Measurements from ENCODE around the gene DRC7. TPM values are rescaled to one million over a fixed set of nuclear protein-coding genes. Genes with fewer than 3 reads are reported as not detected.

Gene DRC7
- total RNA-seq, 1 experiment from 2014 or later, result not detected

DNA sequence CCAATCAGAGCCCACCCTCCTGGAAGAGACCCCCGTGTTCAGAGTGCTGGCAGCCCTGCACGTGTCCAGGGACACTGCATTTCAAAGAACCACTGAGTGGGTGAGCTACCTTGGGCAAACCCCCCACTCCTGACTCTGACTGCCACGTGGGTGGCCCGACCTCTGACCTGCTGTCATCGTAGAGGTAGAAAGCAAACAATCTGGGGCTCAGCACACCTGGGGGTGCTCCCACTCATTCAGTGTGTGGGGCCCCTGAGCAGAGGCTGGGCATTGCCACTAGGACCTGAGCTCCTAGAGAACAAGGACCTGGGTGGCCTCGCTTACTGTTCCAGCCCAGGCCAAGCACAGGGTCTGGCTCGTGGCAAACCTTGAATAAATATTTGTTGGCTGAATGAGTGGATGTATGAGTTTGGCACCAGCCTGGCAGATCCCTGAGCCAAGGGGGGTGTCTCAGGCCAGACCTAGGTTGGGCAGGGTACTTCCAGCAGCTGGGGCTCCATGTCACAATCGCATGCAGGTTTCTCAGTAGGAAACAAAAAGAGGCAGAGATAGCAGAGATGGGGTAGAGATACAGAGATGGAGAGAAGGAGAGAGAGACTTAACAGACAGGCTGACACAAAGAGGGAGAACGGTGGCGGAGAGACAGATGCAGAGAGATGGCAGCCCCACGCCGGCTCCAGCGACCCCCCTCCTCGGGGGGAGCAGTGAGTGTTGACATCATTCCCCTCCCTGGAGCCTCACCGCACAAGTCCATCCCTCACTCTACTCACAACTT, 5.4 kb upstream of the DRC7 start:
- H3K36me3 Mint-ChIP-seq, result no peaks in the 10 kb centered on the region
- H3K4me1 Mint-ChIP-seq, result peaks cover 11% of the 10 kb centered on the region
- no peak overlapping the region for H3K27ac Mint-ChIP-seq
- no peak for TF ChIP-seq EMX1 (CRISPR knock-in tag; IDR thresholded peaks at IDR 0.05)
- TF ChIP-seq, protein P1, sequence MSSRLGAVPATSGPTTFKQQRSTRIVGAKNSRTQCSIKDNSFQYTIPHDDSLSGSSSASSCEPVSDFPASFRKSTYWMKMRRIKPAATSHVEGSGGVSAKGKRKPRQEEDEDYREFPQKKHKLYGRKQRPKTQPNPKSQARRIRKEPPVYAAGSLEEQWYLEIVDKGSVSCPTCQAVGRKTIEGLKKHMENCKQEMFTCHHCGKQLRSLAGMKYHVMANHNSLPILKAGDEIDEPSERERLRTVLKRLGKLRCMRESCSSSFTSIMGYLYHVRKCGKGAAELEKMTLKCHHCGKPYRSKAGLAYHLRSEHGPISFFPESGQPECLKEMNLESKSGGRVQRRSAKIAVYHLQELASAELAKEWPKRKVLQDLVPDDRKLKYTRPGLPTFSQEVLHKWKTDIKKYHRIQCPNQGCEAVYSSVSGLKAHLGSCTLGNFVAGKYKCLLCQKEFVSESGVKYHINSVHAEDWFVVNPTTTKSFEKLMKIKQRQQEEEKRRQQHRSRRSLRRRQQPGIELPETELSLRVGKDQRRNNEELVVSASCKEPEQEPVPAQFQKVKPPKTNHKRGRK (CRISPR knock-in tag; IDR thresholded peaks at IDR 0.05; ENCODE audit: borderline replicate concordance), result no peak
- TF ChIP-seq, protein P2, sequence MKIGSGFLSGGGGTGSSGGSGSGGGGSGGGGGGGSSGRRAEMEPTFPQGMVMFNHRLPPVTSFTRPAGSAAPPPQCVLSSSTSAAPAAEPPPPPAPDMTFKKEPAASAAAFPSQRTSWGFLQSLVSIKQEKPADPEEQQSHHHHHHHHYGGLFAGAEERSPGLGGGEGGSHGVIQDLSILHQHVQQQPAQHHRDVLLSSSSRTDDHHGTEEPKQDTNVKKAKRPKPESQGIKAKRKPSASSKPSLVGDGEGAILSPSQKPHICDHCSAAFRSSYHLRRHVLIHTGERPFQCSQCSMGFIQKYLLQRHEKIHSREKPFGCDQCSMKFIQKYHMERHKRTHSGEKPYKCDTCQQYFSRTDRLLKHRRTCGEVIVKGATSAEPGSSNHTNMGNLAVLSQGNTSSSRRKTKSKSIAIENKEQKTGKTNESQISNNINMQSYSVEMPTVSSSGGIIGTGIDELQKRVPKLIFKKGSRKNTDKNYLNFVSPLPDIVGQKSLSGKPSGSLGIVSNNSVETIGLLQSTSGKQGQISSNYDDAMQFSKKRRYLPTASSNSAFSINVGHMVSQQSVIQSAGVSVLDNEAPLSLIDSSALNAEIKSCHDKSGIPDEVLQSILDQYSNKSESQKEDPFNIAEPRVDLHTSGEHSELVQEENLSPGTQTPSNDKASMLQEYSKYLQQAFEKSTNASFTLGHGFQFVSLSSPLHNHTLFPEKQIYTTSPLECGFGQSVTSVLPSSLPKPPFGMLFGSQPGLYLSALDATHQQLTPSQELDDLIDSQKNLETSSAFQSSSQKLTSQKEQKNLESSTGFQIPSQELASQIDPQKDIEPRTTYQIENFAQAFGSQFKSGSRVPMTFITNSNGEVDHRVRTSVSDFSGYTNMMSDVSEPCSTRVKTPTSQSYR (CRISPR knock-in tag; IDR thresholded peaks at IDR 0.05), result no peak
- TF ChIP-seq CBFB (CRISPR knock-in tag; IDR thresholded peaks at IDR 0.05; ENCODE audit: low read depth), result no peak
- no peak for TF ChIP-seq CREM (CRISPR knock-in tag; IDR thresholded peaks at IDR 0.05)
- TF ChIP-seq, protein P3, sequence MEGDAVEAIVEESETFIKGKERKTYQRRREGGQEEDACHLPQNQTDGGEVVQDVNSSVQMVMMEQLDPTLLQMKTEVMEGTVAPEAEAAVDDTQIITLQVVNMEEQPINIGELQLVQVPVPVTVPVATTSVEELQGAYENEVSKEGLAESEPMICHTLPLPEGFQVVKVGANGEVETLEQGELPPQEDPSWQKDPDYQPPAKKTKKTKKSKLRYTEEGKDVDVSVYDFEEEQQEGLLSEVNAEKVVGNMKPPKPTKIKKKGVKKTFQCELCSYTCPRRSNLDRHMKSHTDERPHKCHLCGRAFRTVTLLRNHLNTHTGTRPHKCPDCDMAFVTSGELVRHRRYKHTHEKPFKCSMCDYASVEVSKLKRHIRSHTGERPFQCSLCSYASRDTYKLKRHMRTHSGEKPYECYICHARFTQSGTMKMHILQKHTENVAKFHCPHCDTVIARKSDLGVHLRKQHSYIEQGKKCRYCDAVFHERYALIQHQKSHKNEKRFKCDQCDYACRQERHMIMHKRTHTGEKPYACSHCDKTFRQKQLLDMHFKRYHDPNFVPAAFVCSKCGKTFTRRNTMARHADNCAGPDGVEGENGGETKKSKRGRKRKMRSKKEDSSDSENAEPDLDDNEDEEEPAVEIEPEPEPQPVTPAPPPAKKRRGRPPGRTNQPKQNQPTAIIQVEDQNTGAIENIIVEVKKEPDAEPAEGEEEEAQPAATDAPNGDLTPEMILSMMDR (IDR thresholded peaks at IDR 0.05), result no peak
- TF ChIP-seq JUN (CRISPR knock-in tag; IDR thresholded peaks at IDR 0.05), result no peak
- TF ChIP-seq TEAD4 (CRISPR knock-in tag; IDR thresholded peaks at IDR 0.05), result no peak
- TF ChIP-seq, protein P4, sequence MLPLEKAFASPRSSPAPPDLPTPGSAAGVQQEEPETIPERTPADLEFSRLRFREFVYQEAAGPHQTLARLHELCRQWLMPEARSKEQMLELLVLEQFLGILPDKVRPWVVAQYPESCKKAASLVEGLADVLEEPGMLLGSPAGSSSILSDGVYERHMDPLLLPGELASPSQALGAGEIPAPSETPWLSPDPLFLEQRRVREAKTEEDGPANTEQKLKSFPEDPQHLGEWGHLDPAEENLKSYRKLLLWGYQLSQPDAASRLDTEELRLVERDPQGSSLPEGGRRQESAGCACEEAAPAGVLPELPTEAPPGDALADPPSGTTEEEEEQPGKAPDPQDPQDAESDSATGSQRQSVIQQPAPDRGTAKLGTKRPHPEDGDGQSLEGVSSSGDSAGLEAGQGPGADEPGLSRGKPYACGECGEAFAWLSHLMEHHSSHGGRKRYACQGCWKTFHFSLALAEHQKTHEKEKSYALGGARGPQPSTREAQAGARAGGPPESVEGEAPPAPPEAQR (CRISPR knock-in tag; IDR thresholded peaks at IDR 0.05), result no peak
- no peak for TF ChIP-seq SMAD3 (CRISPR knock-in tag; IDR thresholded peaks at IDR 0.05; ENCODE audit: borderline replicate concordance)
- TF ChIP-seq, protein P5, sequence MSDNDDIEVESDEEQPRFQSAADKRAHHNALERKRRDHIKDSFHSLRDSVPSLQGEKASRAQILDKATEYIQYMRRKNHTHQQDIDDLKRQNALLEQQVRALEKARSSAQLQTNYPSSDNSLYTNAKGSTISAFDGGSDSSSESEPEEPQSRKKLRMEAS (CRISPR knock-in tag; IDR thresholded peaks at IDR 0.05), result no peak
- no peak for TF ChIP-seq KAT7 (CRISPR knock-in tag; IDR thresholded peaks at IDR 0.05; ENCODE audit: borderline replicate concordance)
- TF ChIP-seq GTF2I (CRISPR knock-in tag; conservative IDR thresholded peaks at IDR 0.05), result no peak
- ATAC-seq (no peak), DNase-seq (ENCODE audit: low spot score) (no peak)
- ChIA-PET CTCF (interaction anchor here (1.4 to 2.5 kb wide), 2 partner anchors 22 to 48 kb away, joined by 3 to 8 read pairs; no protein-coding TSS in a partner anchor), POLR2A (no interaction called here)
- no peak overlapping the region for H3K4me3 Mint-ChIP-seq
- no peaks in the 10 kb centered on the region for H3K9me3 Mint-ChIP-seq
- no peaks in the 10 kb centered on the region; the same call in 1 of the 2 replicates for H3K27me3 Mint-ChIP-seq (ENCODE audit: low read depth)

DNA sequence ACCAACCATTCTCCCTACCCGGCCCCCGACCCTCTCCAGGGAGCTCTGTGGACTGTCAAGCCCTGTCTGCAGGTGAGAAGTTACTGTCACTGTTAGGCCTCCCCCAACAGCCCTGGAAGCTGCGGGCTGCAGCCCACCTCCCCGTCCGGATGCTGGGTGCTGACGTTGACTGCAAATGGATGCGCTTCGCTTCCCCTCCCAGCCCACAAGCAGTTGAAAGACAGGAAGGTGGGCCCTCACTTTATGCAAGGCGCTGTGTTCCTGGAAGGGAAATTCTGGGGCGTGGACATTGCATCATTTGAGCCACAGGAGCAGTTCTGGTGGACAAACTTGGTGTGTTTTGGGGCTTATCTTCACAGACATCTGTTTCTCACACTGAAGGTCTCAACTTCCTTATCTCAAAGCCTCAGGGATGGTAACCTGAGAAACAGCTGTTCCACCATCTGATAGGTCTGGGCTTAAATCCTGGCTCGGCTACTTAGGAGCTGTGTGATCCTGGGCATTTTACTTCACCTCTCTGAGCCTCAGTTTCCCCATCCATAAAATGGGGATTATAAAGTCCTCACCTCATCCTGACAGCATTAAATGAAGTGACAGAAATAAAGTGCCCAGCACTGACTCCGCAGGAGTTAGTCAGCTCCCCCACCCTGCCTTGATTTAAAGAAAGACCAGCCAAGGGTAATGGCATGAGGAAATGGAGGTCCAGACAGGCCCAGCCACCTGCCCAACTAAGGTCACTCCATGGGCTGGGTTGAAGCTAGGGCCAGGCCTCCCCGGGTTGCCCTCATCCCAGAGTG, 4.6 kb upstream of the DRC7 start:
- ChIA-PET POLR2A (interaction anchor here (0.6 kb wide), 1 partner anchor 137 kb away, joined by 3 read pairs; no protein-coding TSS in a partner anchor), CTCF (interaction anchor here (0.9 to 2.5 kb wide), 3 partner anchors 22 to 47 kb away, joined by 3 to 8 read pairs (median 3); no protein-coding TSS in a partner anchor)
- no peak for DNase-seq (ENCODE audit: low spot score)
- no peaks in the 10 kb centered on the region; the same call in 1 of the 2 replicates for H3K27me3 Mint-ChIP-seq (ENCODE audit: low read depth)
- H3K36me3 Mint-ChIP-seq, result no peaks in the 10 kb centered on the region
- H3K27ac Mint-ChIP-seq, result no peak overlapping the region
- no peak for ATAC-seq
- H3K4me3 Mint-ChIP-seq, result no peak overlapping the region
- H3K9me3 Mint-ChIP-seq, result no peaks in the 10 kb centered on the region
- H3K4me1 Mint-ChIP-seq, result peaks cover 15% of the 10 kb centered on the region
- TF ChIP-seq, protein P6, sequence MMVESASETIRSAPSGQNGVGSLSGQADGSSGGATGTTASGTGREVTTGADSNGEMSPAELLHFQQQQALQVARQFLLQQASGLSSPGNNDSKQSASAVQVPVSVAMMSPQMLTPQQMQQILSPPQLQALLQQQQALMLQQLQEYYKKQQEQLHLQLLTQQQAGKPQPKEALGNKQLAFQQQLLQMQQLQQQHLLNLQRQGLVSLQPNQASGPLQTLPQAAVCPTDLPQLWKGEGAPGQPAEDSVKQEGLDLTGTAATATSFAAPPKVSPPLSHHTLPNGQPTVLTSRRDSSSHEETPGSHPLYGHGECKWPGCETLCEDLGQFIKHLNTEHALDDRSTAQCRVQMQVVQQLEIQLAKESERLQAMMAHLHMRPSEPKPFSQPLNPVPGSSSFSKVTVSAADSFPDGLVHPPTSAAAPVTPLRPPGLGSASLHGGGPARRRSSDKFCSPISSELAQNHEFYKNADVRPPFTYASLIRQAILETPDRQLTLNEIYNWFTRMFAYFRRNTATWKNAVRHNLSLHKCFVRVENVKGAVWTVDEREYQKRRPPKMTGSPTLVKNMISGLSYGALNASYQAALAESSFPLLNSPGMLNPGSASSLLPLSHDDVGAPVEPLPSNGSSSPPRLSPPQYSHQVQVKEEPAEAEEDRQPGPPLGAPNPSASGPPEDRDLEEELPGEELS (CRISPR knock-in tag; IDR thresholded peaks at IDR 0.05), result no peak
- TF ChIP-seq, protein P5 (CRISPR knock-in tag; IDR thresholded peaks at IDR 0.05), result no peak
- no peak for TF ChIP-seq PRRX2 (CRISPR knock-in tag; IDR thresholded peaks at IDR 0.05)
- TF ChIP-seq, protein P7, sequence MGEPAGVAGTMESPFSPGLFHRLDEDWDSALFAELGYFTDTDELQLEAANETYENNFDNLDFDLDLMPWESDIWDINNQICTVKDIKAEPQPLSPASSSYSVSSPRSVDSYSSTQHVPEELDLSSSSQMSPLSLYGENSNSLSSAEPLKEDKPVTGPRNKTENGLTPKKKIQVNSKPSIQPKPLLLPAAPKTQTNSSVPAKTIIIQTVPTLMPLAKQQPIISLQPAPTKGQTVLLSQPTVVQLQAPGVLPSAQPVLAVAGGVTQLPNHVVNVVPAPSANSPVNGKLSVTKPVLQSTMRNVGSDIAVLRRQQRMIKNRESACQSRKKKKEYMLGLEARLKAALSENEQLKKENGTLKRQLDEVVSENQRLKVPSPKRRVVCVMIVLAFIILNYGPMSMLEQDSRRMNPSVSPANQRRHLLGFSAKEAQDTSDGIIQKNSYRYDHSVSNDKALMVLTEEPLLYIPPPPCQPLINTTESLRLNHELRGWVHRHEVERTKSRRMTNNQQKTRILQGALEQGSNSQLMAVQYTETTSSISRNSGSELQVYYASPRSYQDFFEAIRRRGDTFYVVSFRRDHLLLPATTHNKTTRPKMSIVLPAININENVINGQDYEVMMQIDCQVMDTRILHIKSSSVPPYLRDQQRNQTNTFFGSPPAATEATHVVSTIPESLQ (CRISPR knock-in tag; IDR thresholded peaks at IDR 0.05), result no peak
- TF ChIP-seq, protein P8, sequence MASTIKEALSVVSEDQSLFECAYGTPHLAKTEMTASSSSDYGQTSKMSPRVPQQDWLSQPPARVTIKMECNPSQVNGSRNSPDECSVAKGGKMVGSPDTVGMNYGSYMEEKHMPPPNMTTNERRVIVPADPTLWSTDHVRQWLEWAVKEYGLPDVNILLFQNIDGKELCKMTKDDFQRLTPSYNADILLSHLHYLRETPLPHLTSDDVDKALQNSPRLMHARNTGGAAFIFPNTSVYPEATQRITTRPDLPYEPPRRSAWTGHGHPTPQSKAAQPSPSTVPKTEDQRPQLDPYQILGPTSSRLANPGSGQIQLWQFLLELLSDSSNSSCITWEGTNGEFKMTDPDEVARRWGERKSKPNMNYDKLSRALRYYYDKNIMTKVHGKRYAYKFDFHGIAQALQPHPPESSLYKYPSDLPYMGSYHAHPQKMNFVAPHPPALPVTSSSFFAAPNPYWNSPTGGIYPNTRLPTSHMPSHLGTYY (CRISPR knock-in tag; IDR thresholded peaks at IDR 0.05), result no peak
- peak; percentile 46 for TF ChIP-seq GABPB1 (CRISPR knock-in tag; IDR thresholded peaks at IDR 0.05)

All from WTC11 (cell line).